Activated CD8-positive, alpha-beta T cell treated with anti-CD3 and anti-CD28 coated beads, Interleukin-2, amount 10 ng/mL, durations not matched to agents 7 days and 5 days (primary cell): ENCODE data around the gene LOXL1. TPM values are rescaled to one million over a fixed set of nuclear protein-coding genes. Genes with fewer than 3 reads are reported as not detected.

Experiments
- ATAC-seq: fragments of 150-1000 bp; cut with Tn5 transposase; one replicate; pipeline ENCODE4 v1.10.0; 2021; ENCODE audit warnings: moderate library complexity
- CTCF ChIA-PET: fragments of 350-600 bp; sonication (Branson Sonifier 250); formaldehyde crosslinking; loops from one replicate; lab custom pipeline; 2021; ENCODE audit warnings: antibody characterized with exemption; lab: Charles Lee
- POLR2A ChIA-PET: fragments of 350-600 bp; sonication (Branson Sonifier 250); formaldehyde crosslinking; loops from one replicate; lab custom pipeline; 2021; ENCODE audit warnings: antibody characterized with exemption; lab: Charles Lee
- DNase-seq: peaks from one replicate; pipeline ENCODE4 v3.0.0-alpha.2; 2020
- H3K27ac Mint-ChIP-seq: one replicate; pipeline ENCODE4 v1.8.0; 2021; ENCODE audit warnings: mild to moderate bottlenecking, mixed read lengths
- H3K27me3 Mint-ChIP-seq: one replicate; pipeline ENCODE4 v1.8.0; 2021; ENCODE audit warnings: low read depth, mixed read lengths
- H3K36me3 Mint-ChIP-seq: one replicate; pipeline ENCODE4 v1.8.0; 2021; ENCODE audit warnings: low read depth, mixed read lengths
- H3K4me1 Mint-ChIP-seq: one replicate; pipeline ENCODE4 v1.8.0; 2021; ENCODE audit warnings: low read depth, mixed read lengths
- H3K4me3 Mint-ChIP-seq: one replicate; pipeline ENCODE4 v1.8.0; 2021; ENCODE audit warnings: mild to moderate bottlenecking, mixed read lengths
- H3K9me3 Mint-ChIP-seq: one replicate; pipeline ENCODE4 v1.8.0; 2022; ENCODE audit warnings: mixed read lengths; ENCODE audit not compliant: insufficient read depth
- total RNA-seq, 2 experiments: library from RNA; stranded (reverse); gene quantifications; one replicate each; pipeline ENCODE4 v1.2.3, GENCODE V29; 2021

LOXL1 gene
- total RNA-seq, result 1 to 10 TPM; 5.9 to 8.4 TPM

GRCh38 chr15:73926219-73927002, at the start of gene LOXL1:
TSS of gene LOXL1 (plus strand) at chr15:73926462. CDS start at chr15:73926784, 322 bp downstream.
- ATAC-seq, result no peak
- H3K9me3 Mint-ChIP-seq, result no peaks in the 10 kb centered on the region
- no peak for DNase-seq
- no peaks in the 10 kb centered on the region for H3K36me3 Mint-ChIP-seq
- peak within 1 kb of the TSS; percentile 60 for H3K4me3 Mint-ChIP-seq
- H3K27me3 Mint-ChIP-seq, result no peaks in the 10 kb centered on the region
- no peak within 1 kb of the TSS for H3K27ac Mint-ChIP-seq
- CTCF ChIA-PET, result interaction anchor here (1.6 to 5.0 kb wide), 6 partner anchors 10 to 53 kb away, joined by 8 to 54 read pairs (median 12); partner anchors contain the start of gene TBC1D21
- H3K4me1 Mint-ChIP-seq, result peaks cover 74% of the 10 kb centered on the region
- POLR2A ChIA-PET, result no interaction called here

- ATAC-seq (no peak), DNase-seq (no peak)
- CTCF ChIA-PET, result no interaction called here
- Mint-ChIP-seq H3K27ac (no peak overlapping the region), H3K4me3 (no peak overlapping the region), H3K9me3 (no peaks in the 10 kb centered on the region), H3K36me3 (no peaks in the 10 kb centered on the region), H3K27me3 (peaks cover 17% of the 10 kb centered on the region), H3K4me1 (no peaks in the 10 kb centered on the region)
- POLR2A ChIA-PET, result no interaction called here
Measured at GRCh38 chr15:73879426-73879825, 46.8 kb upstream of the LOXL1 start.

- Mint-ChIP-seq H3K27me3 (peaks cover 21% of the 10 kb centered on the region), H3K4me3 (no peak overlapping the region), H3K4me1 (no peaks in the 10 kb centered on the region), H3K9me3 (no peaks in the 10 kb centered on the region), H3K36me3 (no peaks in the 10 kb centered on the region), H3K27ac (no peak overlapping the region)
- ChIA-PET POLR2A (no interaction called here), CTCF (no interaction called here)
- DNase-seq (no peak), ATAC-seq (no peak)
Measured at GRCh38 chr15:73881579-73882320, 44.5 kb upstream of the LOXL1 start.

- no peak for ATAC-seq
- no peaks in the 10 kb centered on the region for H3K9me3 Mint-ChIP-seq
- no peaks in the 10 kb centered on the region for H3K4me1 Mint-ChIP-seq
- H3K4me3 Mint-ChIP-seq, result no peak overlapping the region
- DNase-seq, result no peak
- no peaks in the 10 kb centered on the region for H3K36me3 Mint-ChIP-seq
- POLR2A ChIA-PET, result no interaction called here
- no peak overlapping the region for H3K27ac Mint-ChIP-seq
- CTCF ChIA-PET, result no interaction called here
- peaks cover 16% of the 10 kb centered on the region for H3K27me3 Mint-ChIP-seq
Measured at GRCh38 chr15:73882761-73883419, 43.4 kb upstream of the LOXL1 start.

DNA sequence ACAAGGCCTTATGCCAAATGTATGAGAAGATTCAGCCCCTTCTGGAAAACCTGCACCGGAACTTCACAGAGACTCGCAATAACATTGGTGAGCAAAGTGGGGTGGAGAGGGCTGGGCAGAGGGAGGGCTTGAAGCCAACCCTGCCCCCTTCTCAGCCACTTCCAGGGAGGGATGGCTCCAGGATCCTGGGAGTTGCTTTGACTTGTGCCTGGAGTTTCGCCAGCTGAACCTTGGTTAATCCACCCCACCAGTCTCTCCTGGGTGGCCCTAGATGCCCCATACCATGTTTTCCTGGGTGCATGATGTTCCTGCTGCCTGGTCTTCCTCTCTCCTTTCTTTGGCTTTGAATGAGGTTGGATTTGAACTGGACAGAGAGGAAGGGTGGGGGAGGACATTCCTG, 42.1 kb upstream of the LOXL1 start:
- ChIA-PET CTCF (no interaction called here), POLR2A (no interaction called here)
- H3K36me3 Mint-ChIP-seq, result no peaks in the 10 kb centered on the region
- H3K27me3 Mint-ChIP-seq, result peaks cover 18% of the 10 kb centered on the region
- no peak overlapping the region for H3K27ac Mint-ChIP-seq
- no peaks in the 10 kb centered on the region for H3K4me1 Mint-ChIP-seq
- no peaks in the 10 kb centered on the region for H3K9me3 Mint-ChIP-seq
- no peak for ATAC-seq
- H3K4me3 Mint-ChIP-seq, result no peak overlapping the region
- DNase-seq, result no peak

- H3K4me1 Mint-ChIP-seq, result no peaks in the 10 kb centered on the region
- ATAC-seq, result no peak
- no peak overlapping the region for H3K4me3 Mint-ChIP-seq
- H3K27me3 Mint-ChIP-seq, result peaks cover 31% of the 10 kb centered on the region
- H3K9me3 Mint-ChIP-seq, result no peaks in the 10 kb centered on the region
- no peak overlapping the region for H3K27ac Mint-ChIP-seq
- ChIA-PET POLR2A (no interaction called here), CTCF (interaction anchor here (0.6 kb wide), 2 partner anchors 12 to 14 kb away, joined by 3 read pairs; no protein-coding TSS in a partner anchor)
- no peaks in the 10 kb centered on the region for H3K36me3 Mint-ChIP-seq
- no peak for DNase-seq
Measured at GRCh38 chr15:73885954-73886700, 40.1 kb upstream of the LOXL1 start.

DNA sequence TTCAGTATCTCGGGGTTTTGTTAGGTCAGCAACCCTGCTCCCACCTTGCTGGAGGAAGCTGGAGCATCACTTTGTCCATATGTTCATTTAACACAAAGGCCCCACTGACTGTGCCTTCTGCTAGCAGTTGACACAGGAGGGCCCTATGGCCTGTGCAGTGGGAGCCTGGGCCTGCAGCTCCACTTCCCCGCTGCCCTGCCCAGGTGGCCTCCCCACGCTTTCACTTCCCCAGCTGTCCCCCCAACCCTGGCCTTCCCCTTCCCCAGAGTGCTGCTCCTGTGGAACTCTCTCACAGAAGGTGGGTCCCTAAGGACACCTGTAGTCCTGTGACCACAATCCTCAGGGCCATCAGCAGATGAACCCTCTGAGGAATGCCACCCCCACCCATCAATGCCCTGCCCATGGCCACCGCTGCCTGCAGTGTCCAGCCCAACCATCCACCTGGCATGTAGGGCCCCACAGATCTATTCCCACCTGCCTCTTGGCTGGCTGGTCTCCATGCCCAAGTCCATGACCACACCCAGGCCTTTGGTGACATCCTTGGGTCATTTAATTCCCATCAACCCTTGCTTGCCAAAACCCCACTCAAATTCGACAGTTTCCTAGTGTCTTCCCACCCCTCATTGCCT, 39.4 kb upstream of the LOXL1 start:
- ChIA-PET POLR2A (no interaction called here), CTCF (interaction anchor here (0.6 kb wide), 2 partner anchors 13 to 14 kb away, joined by 3 read pairs; no protein-coding TSS in a partner anchor)
- H3K27me3 Mint-ChIP-seq, result peaks cover 32% of the 10 kb centered on the region
- no peaks in the 10 kb centered on the region for H3K36me3 Mint-ChIP-seq
- no peak overlapping the region for H3K4me3 Mint-ChIP-seq
- no peak for DNase-seq
- no peak overlapping the region for H3K27ac Mint-ChIP-seq
- no peaks in the 10 kb centered on the region for H3K9me3 Mint-ChIP-seq
- H3K4me1 Mint-ChIP-seq, result no peaks in the 10 kb centered on the region
- ATAC-seq, result no peak

GRCh38 chr15:73887481-73887880, 38.8 kb upstream of the LOXL1 start:
- ChIA-PET CTCF (interaction anchor here (0.8 to 2.0 kb wide), 4 partner anchors 10 to 250 kb away, joined by 3 to 6 read pairs (median 4); no protein-coding TSS in a partner anchor), POLR2A (no interaction called here)
- no peak overlapping the region for H3K27ac Mint-ChIP-seq
- no peaks in the 10 kb centered on the region for H3K9me3 Mint-ChIP-seq
- H3K4me3 Mint-ChIP-seq, result no peak overlapping the region
- ATAC-seq (no peak), DNase-seq (no peak)
- H3K27me3 Mint-ChIP-seq, result peaks cover 29% of the 10 kb centered on the region
- no peaks in the 10 kb centered on the region for H3K36me3 Mint-ChIP-seq
- no peaks in the 10 kb centered on the region for H3K4me1 Mint-ChIP-seq

DNA sequence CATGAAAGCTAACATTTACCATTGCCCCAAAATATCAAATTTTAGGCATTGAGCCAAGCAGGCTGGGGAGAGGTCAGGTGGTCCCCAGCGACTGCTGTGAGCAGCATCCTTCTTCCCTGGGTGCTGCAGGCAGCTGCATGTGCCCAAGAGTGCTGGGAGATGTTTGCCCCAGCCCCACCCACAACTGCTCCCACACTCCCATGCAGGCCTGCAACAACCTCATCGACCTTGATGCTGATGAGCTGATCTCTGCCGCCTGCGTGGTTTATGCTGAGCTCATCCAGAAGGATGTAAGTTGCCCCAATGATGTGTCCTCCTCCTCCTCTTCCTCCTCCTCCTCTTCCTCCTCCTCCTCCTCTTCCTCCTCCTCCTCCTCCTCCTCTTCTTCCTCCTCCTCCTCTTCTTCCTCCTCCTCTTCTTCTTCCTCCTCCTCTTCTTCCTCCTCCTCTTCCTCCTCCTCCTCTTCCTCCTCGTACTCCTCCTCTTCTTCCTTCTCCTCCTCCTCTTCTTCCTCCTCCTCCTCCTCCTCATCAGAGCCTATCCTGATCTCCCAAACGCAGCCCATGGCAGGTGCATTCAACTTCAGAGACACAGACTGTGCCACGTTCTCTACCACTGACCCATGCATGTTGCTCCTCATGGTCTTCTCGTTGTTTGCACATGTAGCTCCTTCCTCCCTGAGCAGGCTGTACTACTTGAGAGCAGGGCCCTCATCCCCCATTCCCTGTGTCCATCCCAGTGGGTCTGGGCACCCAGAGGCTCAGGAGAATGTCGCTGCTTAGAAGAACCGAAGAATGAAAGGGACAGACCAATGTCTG, 37.8 kb upstream of the LOXL1 start:
- Mint-ChIP-seq H3K36me3 (no peaks in the 10 kb centered on the region), H3K4me1 (no peaks in the 10 kb centered on the region), H3K27me3 (peaks cover 29% of the 10 kb centered on the region), H3K9me3 (no peaks in the 10 kb centered on the region), H3K27ac (no peak overlapping the region), H3K4me3 (no peak overlapping the region)
- DNase-seq, result no peak
- ATAC-seq, result no peak
- ChIA-PET POLR2A (no interaction called here), CTCF (interaction anchor here (0.8 to 2.0 kb wide), 4 partner anchors 9 to 251 kb away, joined by 3 to 6 read pairs (median 4); no protein-coding TSS in a partner anchor)

GRCh38 chr15:73889053-73889761, 37.1 kb upstream of the LOXL1 start:
- H3K4me1 Mint-ChIP-seq, result no peaks in the 10 kb centered on the region
- H3K9me3 Mint-ChIP-seq, result no peaks in the 10 kb centered on the region
- DNase-seq (no peak), ATAC-seq (no peak)
- ChIA-PET CTCF (interaction anchor here (2.0 kb wide), 1 partner anchor 8 kb away, joined by 6 read pairs; no protein-coding TSS in a partner anchor), POLR2A (no interaction called here)
- peaks cover 29% of the 10 kb centered on the region for H3K27me3 Mint-ChIP-seq
- no peak overlapping the region for H3K27ac Mint-ChIP-seq
- H3K4me3 Mint-ChIP-seq, result no peak overlapping the region
- no peaks in the 10 kb centered on the region for H3K36me3 Mint-ChIP-seq
